GM19025 (cell line): ENCODE results near the gene TRPM3.
"Not testable (repeated sequence)": the region's sequence is repeated elsewhere in the genome, so short reads cannot be mapped to it uniquely, and the experiment has no call there.

Experiments
- ATAC-seq: cut with Tn5 transposase; IDR thresholded peaks from one replicate; pipeline ENCODE4 v1.9.1; 2021; ENCODE audit warnings: mild to moderate bottlenecking, low read depth, moderate library complexity; ENCODE audit not compliant: unreplicated experiment

Gene TRPM3

GRCh38 chr9:70791936-70792335, 329.5 kb downstream of the TRPM3 start:
- no peak for ATAC-seq

- no peak for ATAC-seq
Measured at GRCh38 chr9:70789086-70789485, 332.3 kb downstream of the TRPM3 start.

GRCh38 chr9:70784456-70784855, 337.0 kb downstream of the TRPM3 start:
- no peak for ATAC-seq

GRCh38 chr9:70778568-70778967, 342.9 kb downstream of the TRPM3 start:
- no peak for ATAC-seq

- no peak for ATAC-seq
Measured at GRCh38 chr9:70773579-70773978, 347.8 kb downstream of the TRPM3 start.

GRCh38 chr9:70772601-70773000, 348.8 kb downstream of the TRPM3 start:
- no peak for ATAC-seq

- ATAC-seq, result no peak
Measured at GRCh38 chr9:70765946-70766345, 355.5 kb downstream of the TRPM3 start.

GRCh38 chr9:70761139-70761670, 360.2 kb downstream of the TRPM3 start:
- no peak for ATAC-seq

- ATAC-seq, result no peak
Measured at GRCh38 chr9:70760228-70760627, 361.2 kb downstream of the TRPM3 start.

- ATAC-seq, result no peak
Measured at GRCh38 chr9:70753311-70753710, 368.1 kb downstream of the TRPM3 start.

GRCh38 chr9:70749066-70749465, 372.4 kb downstream of the TRPM3 start:
- no peak for ATAC-seq

GRCh38 chr9:70747261-70747718, 374.1 kb downstream of the TRPM3 start:
- ATAC-seq, result no peak

- no peak for ATAC-seq
Measured at GRCh38 chr9:70746760-70747159, 374.7 kb downstream of the TRPM3 start.

- ATAC-seq, result no peak
Measured at GRCh38 chr9:70746316-70746715, 375.1 kb downstream of the TRPM3 start.

GRCh38 chr9:70724794-70725193, 396.6 kb downstream of the TRPM3 start:
- not testable (repeated sequence) for ATAC-seq

GRCh38 chr9:70724025-70724424, 397.4 kb downstream of the TRPM3 start:
- not testable (repeated sequence) for ATAC-seq

- ATAC-seq, result not testable (repeated sequence)
Measured at GRCh38 chr9:70706797-70707196, 414.6 kb downstream of the TRPM3 start.

- no peak for ATAC-seq
Measured at GRCh38 chr9:70701163-70701562, 420.3 kb downstream of the TRPM3 start.

GRCh38 chr9:70696694-70697335, 424.6 kb downstream of the TRPM3 start:
- ATAC-seq, result no peak

- ATAC-seq, result no peak
Measured at GRCh38 chr9:70694758-70695157, 426.7 kb downstream of the TRPM3 start.

- ATAC-seq, result no peak
Measured at GRCh38 chr9:70693186-70693585, 428.2 kb downstream of the TRPM3 start.

GRCh38 chr9:70692431-70692830, 429.0 kb downstream of the TRPM3 start:
- no peak for ATAC-seq
